Activated effector memory CD4-positive, alpha-beta T cell treated with anti-CD3 and anti-CD28 coated beads, Interleukin-2, amount 50 U/mL, for 16 hours (primary cell): ENCODE results near the gene GPR4.
A peak's percentile ranks its signal among the peaks of the same experiment; 100 is the strongest.
"Not testable (repeated sequence)": the region's sequence is repeated elsewhere in the genome, so short reads cannot be mapped to it uniquely, and the experiment has no call there.

ENCODE experiments used
- DNase-seq: peaks from one replicate; pipeline ENCODE4 v3.0.0-alpha.2; 2020

The GPR4 gene

GRCh38 chr19:45621976-45622503 is 20.0 kb upstream of the GPR4 start:
- DNase-seq, result no peak

- DNase-seq, result no peak
These were observed 19.4 kb upstream of the GPR4 start for GRCh38 chr19:45621389-45621788.

DNA sequence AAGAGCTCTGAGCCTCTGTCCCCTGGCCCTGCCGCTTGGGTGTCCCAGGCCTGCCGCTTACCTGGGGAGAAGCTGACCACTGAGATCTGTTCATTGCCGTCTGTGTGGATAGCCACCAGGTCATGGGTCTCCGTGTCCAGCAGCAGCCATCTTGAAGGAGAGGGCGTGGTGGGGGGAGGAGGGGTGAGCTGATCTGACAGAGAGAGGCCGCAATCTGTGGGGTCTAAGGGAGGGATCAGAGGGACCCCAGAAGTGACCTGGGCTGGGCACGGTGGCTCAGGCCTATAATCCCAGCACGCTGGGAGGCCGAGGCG is 14.6 kb upstream of the GPR4 start:
- DNase-seq, result no peak

DNA sequence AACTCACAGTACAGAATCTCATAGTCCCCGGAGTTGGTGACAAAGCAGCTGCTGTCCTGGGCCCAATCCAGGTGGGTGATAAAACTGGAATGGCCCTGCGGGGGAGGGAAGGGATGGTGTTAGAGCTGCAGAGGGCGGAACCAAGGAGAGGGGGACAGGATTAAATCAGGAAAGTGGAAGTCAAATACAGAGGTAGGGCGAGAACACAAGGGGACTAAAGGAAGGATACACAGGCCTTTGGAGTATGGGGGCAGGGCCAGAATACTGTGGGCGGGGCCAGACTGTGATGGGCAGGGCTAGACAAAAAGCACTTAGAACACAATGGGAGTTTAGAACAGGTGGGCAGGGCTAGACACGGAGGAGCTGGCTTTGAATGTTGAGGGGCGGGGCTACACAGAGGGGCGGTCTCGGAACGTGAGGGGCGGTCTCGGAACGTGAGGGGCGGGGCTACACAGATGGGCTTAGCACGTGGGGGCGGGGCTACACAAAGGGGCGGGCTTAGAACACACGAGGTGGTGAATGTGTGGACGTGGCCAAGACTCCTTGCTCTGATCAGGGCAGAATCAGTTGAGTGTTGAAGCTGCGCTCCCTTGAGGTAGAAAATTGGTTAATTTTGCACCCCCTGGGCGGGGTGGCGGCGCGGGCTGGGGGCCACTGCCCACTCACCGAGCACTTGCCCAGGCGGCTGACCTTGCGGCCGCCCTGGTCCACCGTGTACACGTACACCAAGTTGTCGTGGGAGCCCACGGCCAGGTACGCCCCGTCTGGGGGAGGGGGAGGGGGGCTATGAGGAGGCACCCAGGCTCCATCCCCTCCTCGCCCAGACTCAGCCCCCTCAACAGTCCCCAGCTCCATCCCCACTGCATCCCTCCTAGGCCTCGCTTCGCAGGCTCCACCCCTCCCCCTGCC is 14.0 kb upstream of the GPR4 start:
- DNase-seq, result peak; percentile 89

GRCh38 chr19:45615056-45615455 is 13.0 kb upstream of the GPR4 start:
- DNase-seq, result not testable (repeated sequence)

DNA sequence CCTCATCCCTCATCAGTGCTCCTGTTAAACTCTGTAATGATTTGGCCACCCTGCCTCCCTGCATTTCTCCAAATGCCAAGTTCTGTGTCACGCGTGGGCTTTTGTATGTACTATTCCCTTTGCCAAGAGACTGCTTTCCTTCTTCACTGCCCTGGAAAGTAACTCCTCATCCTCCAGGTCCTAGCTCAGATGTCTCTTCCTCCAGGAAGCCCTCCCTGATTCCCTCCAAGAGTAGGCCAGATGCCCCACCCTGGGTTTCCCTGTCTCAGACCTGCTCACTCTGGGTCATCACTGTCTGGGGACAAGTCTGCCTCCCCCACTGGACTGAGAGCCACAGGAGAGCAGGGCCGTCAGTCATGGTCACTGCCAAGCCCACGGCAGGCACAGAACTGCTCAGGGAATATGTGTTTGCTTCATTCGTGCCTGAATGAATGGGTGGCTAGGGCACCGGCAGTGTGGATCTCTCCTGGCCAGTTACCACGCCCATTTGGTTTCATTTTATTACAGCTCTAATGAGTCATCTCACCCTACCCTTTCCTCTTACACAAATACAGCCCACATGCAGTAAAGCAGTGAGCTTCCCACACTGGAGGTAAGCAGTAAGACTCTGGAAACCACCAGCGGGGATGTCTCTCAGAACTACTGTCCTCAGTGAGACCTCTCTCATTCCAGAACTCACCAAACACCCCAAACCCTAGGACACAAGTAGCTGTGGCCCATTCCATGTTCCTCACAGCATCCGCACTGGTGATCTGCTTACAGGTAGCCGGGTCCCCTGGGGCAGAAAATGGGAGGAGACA is 12.1 kb upstream of the GPR4 start:
- peak; percentile 73 for DNase-seq

GRCh38 chr19:45608948-45609347 is 6.9 kb upstream of the GPR4 start:
- no peak for DNase-seq

DNA sequence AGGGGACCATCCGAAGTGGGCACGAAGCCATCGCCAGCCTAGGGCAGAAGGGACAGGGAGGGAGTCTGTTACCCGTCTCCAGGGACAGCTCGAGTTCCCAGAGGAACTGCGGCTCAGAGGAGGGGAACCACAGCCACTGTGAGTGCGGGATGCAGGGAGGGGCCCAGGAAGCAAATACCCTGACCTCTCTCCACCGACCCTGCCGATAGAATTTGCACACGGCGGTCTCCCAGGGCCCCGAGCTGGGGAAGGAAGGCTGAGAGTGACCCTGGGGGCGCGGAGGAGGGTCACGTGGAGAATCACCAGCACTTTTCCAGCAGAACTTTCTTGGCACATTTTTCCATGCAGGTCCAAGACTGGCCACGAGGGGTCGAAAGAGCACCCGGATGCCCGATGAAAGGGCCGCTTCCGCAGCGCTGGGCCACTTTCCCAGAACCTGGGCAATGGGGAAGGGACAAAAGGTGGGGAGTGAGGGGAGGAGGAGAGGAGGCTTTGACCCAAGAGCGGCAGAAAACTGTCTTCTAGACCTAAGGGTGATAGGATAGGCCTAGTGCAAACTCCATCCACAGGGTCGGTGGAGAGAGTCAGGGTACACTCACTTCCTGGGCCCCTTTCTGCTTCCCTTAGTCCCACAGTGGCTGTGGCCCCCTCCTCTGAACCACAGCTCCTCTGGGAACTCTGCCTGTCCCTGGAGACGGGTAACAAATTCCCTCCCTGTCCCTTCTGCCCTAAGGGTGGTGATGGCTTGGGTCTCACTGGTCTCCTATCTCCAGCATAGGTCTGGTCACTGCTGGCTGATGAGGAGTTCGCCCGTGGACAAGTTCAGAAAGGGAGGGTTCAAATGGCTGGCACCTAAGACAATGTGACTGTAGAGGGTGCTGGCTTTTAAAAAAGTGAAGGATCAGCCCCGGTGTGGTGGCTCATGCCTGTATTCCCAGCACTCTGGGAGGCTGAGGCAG is 5.3 kb upstream of the GPR4 start:
- peak; percentile 81 for DNase-seq

DNA sequence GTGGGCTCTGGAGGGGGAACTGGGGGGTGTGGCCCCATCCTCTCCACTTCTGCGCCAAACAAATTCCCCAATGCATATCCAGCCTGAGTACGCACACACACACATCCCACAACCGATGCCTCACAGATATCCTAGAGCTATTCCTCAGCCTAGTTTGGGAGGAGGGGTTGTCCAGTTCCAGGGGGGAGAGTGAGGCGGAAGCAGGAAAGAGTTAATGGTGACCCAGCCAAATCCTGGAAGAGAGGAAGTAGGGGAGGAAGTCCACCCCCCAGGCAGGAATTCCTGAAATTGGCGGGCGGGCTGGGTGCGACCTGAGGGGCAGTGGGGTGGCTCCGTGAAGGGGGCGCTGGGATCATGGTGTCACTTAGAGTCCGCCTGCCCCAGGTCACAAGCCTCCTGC is 897 bp downstream of the GPR4 start:
- no peak for DNase-seq

DNA sequence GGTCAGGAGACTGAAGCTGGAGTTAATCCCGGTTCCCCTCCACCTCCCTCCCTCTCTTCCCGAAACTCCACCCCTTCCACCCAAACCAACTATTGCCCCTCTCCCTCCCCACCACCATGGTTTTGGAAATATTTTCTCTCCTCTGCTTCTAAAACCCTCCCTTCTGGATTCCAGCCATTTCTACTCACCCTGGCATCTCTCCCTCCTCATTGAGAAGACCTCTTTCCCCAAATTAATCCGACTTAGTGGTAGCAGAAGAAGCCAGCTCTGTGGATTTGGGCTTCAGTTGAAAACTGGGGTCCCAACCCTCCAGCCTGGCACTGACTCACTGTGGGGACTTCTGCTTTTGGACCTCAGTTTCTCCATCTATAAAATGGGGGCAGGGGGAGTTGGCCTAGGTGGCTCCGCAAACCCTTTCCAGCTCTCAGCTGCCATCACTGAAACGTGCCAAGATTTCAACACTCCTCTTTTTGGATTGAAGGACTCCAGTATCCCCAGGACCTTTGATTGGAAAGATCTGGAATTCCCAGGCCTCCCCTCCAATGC is 1.6 kb downstream of the GPR4 start:
- DNase-seq, result no peak

GRCh38 chr19:45599286-45599685 is 2.7 kb downstream of the GPR4 start:
- no peak for DNase-seq

DNA sequence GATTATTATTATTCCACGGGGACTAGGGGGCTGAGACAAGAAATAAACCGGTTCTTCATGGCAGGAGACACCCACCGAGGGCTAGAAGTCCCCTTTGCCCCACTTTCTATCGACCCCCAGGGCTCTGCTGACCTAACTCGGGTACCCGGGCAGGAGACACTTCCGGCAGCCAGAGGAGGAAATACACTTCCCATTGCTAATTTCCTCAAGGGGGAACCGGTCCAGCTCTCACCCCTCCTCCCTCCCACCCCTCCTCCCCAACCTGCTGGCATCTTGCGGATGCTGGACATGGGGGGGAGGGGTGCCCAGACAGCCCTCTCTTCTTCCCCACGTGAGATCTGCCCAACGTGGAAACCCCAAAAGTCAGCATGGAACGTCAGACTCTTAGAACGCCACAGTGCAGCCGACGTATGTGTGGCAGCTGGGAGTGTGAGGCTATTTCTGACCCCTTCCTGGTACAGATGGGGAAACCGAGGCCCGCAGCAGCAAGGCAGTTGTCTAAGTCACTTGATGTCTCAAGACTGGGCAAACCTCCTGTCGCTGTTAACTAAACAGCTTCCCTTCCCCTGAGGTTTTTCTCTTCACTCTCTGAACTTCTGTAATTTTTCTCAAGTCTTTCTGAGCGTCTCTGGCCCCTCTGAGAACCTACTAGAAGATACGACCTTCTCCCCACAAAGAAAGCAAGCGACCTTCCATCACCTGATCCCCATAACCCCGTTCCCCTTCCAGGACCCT is 3.6 kb downstream of the GPR4 start:
- no peak for DNase-seq

GRCh38 chr19:45597425-45598111 is 4.4 kb downstream of the GPR4 start:
- DNase-seq, result no peak

GRCh38 chr19:45595814-45596213 is 6.2 kb downstream of the GPR4 start:
- no peak for DNase-seq

DNA sequence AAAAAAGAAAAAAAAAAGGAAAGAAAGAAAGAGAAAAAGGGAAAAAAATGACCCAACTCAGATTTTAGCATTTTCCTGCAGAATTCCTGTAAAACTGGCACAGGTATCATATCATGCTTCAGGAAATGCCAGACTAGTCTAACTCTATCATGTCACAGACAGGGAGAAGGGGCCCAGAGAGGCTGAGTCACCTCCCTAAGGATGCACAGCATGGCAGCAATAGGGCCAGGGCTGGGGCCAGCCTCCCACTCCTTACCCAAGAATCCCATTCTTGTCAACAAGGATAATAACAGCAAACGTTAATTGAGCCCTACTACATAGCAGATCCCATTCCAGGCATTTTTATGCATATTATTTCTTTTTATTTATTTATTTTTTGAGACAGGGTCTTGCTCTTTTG is 8.5 kb downstream of the GPR4 start:
- no peak for DNase-seq

- no peak for DNase-seq
These were observed 9.6 kb downstream of the GPR4 start for GRCh38 chr19:45592366-45592765.

GRCh38 chr19:45591638-45592005 is 10.4 kb downstream of the GPR4 start:
- no peak for DNase-seq

DNA sequence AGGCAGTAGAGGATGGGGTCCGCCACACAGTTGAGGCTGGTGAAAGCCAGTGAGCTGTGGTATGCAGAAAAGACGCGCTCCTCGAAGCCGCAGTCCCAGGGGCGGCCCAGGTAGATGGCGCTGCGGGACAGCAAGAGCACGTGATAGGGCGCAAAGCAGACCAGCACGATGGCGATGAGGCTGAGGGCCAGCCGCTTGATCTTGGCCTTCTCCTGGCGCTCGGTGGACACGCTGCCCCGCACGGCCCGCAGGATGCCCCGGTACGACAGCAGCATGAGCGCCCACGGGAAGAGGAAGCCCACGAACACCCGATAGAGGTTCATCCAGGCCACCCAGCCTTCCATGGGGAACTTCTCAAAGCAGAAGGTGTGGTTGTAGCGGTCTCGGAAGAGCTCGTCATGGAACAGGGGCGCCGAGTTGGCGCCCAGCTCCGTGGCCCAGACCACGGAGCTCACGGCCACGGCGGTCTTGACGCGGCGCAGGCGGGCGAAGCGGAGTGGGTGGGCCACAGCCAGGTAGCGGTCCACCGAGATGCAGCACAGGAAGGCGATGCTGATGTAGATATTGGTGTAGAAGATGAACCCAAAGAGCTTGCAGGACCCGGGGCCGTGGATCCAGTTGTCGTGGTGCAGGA is 10.9 kb downstream of the GPR4 start:
- peak; percentile 77 for DNase-seq

DNA sequence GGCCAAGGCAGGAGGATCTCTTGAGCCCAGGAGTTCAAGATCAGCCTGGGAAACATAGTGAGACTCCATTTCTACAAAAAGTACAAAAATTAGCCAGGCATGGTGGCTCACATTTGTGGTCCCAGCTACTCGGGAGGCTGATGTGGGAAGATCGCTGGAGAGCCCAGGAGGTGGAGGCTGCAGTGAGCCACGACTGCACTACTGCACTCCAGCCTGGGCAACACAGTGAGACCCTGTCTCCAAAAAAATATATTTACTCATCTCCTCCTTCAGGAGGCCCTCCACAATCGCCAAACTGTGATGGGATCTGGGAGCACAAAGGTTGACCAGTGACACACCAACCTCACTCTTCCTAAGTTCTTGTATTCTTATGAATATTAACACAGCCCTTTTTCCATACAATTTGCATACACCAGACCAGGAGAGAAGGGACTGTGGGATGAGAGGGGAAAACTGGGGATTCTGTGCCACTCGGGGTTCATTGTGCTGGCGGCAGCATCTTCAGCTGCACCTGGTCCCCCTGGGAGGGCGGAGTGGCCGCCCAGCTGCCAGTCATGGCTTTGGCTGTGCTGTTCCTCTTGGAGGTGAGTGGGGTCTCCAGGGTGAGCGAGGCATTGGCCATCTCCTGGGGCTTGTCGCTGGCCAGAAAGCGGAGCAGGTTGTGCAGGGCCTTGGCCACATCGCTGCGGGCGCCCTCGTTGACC is 11.6 kb downstream of the GPR4 start:
- DNase-seq, result no peak

GRCh38 chr19:45589768-45590167 is 12.2 kb downstream of the GPR4 start:
- DNase-seq, result no peak
